K562 (cell line): Measurements from ENCODE around the gene LRRC31. TPM values are rescaled to one million over a fixed set of nuclear protein-coding genes. Genes with fewer than 3 reads are reported as not detected.

ENCODE experiments used
- ATAC-seq: fragments of 200-7000 bp; cut with Tn5 transposase; 3 replicates; pipeline ENCODE4 v1.9.1; 2020; ENCODE audit warnings: moderate library complexity
- BruUV-seq: library from RNA; stranded (reverse); fragments of 400-500 nt; replicated peaks from 2 replicates; lab custom pipeline; 2021; lab: Mats Ljungman, UMichigan
- CTCF ChIA-PET: fragments of 300-600 bp; formaldehyde crosslinking; extraction: SDS; loops from one replicate; lab custom pipeline; 2021; ENCODE audit warnings: low intra/inter-chr PET ratio; lab: Yijun Ruan, JAX
- POLR2A ChIA-PET: fragments of 300-600, 350-650 bp; sonication (Branson Sonifier 250); formaldehyde crosslinking; extraction: SDS; loops from one replicate; lab custom pipeline; 2021; ENCODE audit warnings: antibody characterized with exemption, inconsistent platforms; lab: Yijun Ruan, JAX
- DNase-seq, 4 experiments: peaks; one replicate each; pipeline versions ENCODE4 v3.0.0 to v3.0.0-alpha.2; 2011 to 2018; ENCODE audit warnings: low spot score in 3 of 4, mixed read lengths in 3 of 4; ENCODE audit errors: extremely low read depth in 1 of 4
- FAIRE-seq: peaks from 2 replicates; lab custom pipeline; 2011; peaks lifted over from hg19 to GRCh38; lab: Jason Lieb, UNC
- H2AFZ ChIP-seq: 2 replicates; pipeline ENCODE4 v1.6.0; 2011; ENCODE audit warnings: low read depth, low read length, control low read depth, inconsistent platforms
- H3K27ac ChIP-seq: fragments of 200-600 bp; 3 replicates; pipeline ENCODE4 v1.8.0; 2011; ENCODE audit warnings: low read depth, mild to moderate bottlenecking, control low read depth, inconsistent platforms, low read length, moderate library complexity, mixed read lengths; ENCODE audit errors: extremely low read depth
- H3K27me3 ChIP-seq, 2 experiments: fragments of 300-600 bp in 1 of 2; 2 replicates in 1 of 2; 3 replicates in 1 of 2; pipeline versions ENCODE4 v1.6.0 to v1.8.0; 2011; ENCODE audit warnings: inconsistent platforms in 2 of 2, low read length in 2 of 2, mild to moderate bottlenecking in 1 of 2, mixed read lengths in 1 of 2, moderate library complexity in 1 of 2; ENCODE audit not compliant: control insufficient read depth in 2 of 2, insufficient read depth in 2 of 2
- H3K36me3 ChIP-seq: fragments of 300-600 bp; 3 replicates; pipeline ENCODE4 v1.8.0; 2011; ENCODE audit warnings: mild to moderate bottlenecking, low read length, inconsistent platforms; ENCODE audit not compliant: control insufficient read depth, insufficient read depth
- H3K4me1 ChIP-seq, 2 experiments: fragments of 200-600 bp in 1 of 2; replicated peaks in 1 of 2; 2 replicates in 1 of 2; 3 replicates in 1 of 2; pipeline versions ENCODE4 v1.5.1 to v1.8.0; 2011; ENCODE audit warnings: inconsistent platforms in 2 of 2, low read length in 2 of 2, mild to moderate bottlenecking in 1 of 2, mixed read lengths in 1 of 2, moderate library complexity in 1 of 2; ENCODE audit not compliant: control insufficient read depth in 2 of 2, insufficient read depth in 2 of 2
- H3K4me2 ChIP-seq: 2 replicates; pipeline ENCODE4 v1.6.1; 2011; ENCODE audit warnings: low read length, control low read depth, inconsistent platforms, mixed read lengths; ENCODE audit not compliant: insufficient read depth
- H3K4me3 ChIP-seq: fragments of 200-600 bp; sonication (generic), shearing (Covaris generic); 2 replicates; pipeline ENCODE4 v1.5.1; 2016; ENCODE audit warnings: control low read depth, inconsistent platforms
- H3K79me2 ChIP-seq: fragments of 200-600 bp; 3 replicates; pipeline ENCODE4 v1.8.0; 2011; ENCODE audit warnings: low read length, inconsistent platforms; ENCODE audit not compliant: control insufficient read depth, insufficient read depth
- H3K9ac ChIP-seq, 2 experiments: 2 replicates each; pipeline versions ENCODE4 v1.6.0 to v1.6.1; 2011; ENCODE audit warnings: low read depth in 2 of 2, low read length in 2 of 2, control low read depth in 1 of 2, inconsistent platforms in 1 of 2, mild to moderate bottlenecking in 1 of 2, mixed read lengths in 1 of 2; ENCODE audit not compliant: insufficient read depth in 1 of 2
- H3K9me1 ChIP-seq: one replicate; pipeline ENCODE4 v1.6.0; 2011; ENCODE audit warnings: inconsistent platforms, mild to moderate bottlenecking, low read length, moderate library complexity; ENCODE audit not compliant: control insufficient read depth, insufficient read depth
- H3K9me3 ChIP-seq: replicated peaks from 2 replicates; pipeline ENCODE4 v1.5.1; 2011; ENCODE audit warnings: low read depth, low read length, inconsistent platforms; ENCODE audit not compliant: control insufficient read depth, insufficient read depth
- H4K20me1 ChIP-seq: replicated peaks from 2 replicates; pipeline ENCODE4 v1.6.1; 2011; ENCODE audit warnings: low read length, inconsistent platforms, mixed read lengths; ENCODE audit not compliant: control insufficient read depth, insufficient read depth
- CTCF ChIP-seq, 3 experiments: IDR thresholded peaks in 2 of 3; conservative IDR thresholded peaks in 1 of 3; 2 replicates each; pipeline ENCODE4 v1.5.1; 2011 to 2012; ENCODE audit warnings: low read length in 3 of 3, mild to moderate bottlenecking in 3 of 3, control low read depth in 2 of 3, improper control_type of control experiment in 1 of 3, inconsistent platforms in 1 of 3, low read depth in 1 of 3, mixed read lengths in 1 of 3, moderate library complexity in 1 of 3; ENCODE audit not compliant: insufficient read depth in 2 of 3
- PTTG1 ChIP-seq: fragments of 450-650 bp; IDR thresholded peaks from 2 replicates; pipeline ENCODE4 v1.6.1; 2016; ENCODE audit warnings: low read depth, mild to moderate bottlenecking, missing genetic modification characterization, missing compliant biosample characterization
- RBM22 ChIP-seq: fragments of 200-400 bp; formaldehyde crosslinking; IDR thresholded peaks from 2 replicates; pipeline ENCODE4 v1.6.1; 2018; ENCODE audit warnings: low read length, low read depth; ENCODE audit not compliant: poor library complexity, severe bottlenecking
- RBM34 ChIP-seq: fragments of 200-400 bp; formaldehyde crosslinking; IDR thresholded peaks from 2 replicates; pipeline ENCODE4 v1.6.1; 2018; ENCODE audit warnings: low read length, borderline replicate concordance; ENCODE audit not compliant: insufficient read depth
- USF1 ChIP-seq: sonication (generic); formaldehyde crosslinking; IDR thresholded peaks from 2 replicates; pipeline ENCODE4 v1.9.0; 2022; ENCODE audit warnings: mild to moderate bottlenecking, missing genetic modification reagents
- USF2 ChIP-seq: sonication (generic); formaldehyde crosslinking; IDR thresholded peaks from 2 replicates; pipeline ENCODE4 v1.5.0; 2020; ENCODE audit warnings: missing genetic modification reagents
- ZNF23 ChIP-seq: fragments of 250-450 bp; sonication (Bioruptor Pico); IDR thresholded peaks from 2 replicates; pipeline ENCODE4 v1.4.0; 2020; ENCODE audit warnings: mild to moderate bottlenecking
- ZNF280A ChIP-seq: fragments of 450-650 bp; IDR thresholded peaks from 2 replicates; pipeline ENCODE4 v1.6.1; 2018; ENCODE audit warnings: mild to moderate bottlenecking, low read depth; ENCODE audit not compliant: partially characterized antibody
- ZNF592 ChIP-seq: fragments of 450-650 bp; IDR thresholded peaks from 2 replicates; pipeline ENCODE4 v1.6.1; 2017; ENCODE audit warnings: antibody characterized with exemption, mild to moderate bottlenecking
- WGBS: fragments of 100-300 bp; shearing (Covaris generic); methylation state at CpG from one replicate; pipeline ENCODE4 v1.1.6; 2016; ENCODE audit warnings: low coverage, mixed read lengths; ENCODE audit not compliant: insufficient coverage; ENCODE audit errors: missing lambda C conversion rate; 5-methylcytosine and 5-hydroxymethylcytosine counted together
- in situ Hi-C: fragments of 300-500 bp; cut with MboI; formaldehyde crosslinking; loops from 4 replicates; pipeline ENCODE4 v1.15.0; 2018; ENCODE audit warnings: inconsistent platforms, mixed read lengths
- intact Hi-C: fragments of 100-400 bp; cut with micrococcal nuclease; formaldehyde crosslinking; loops from 2 replicates; pipeline ENCODE4 v1.14.2; 2022
- polyA plus RNA-seq, 8 experiments: library from polyadenylated mRNA; depleted of rRNA in 4 of 8; stranded (reverse) in 5 of 8; unstranded in 3 of 8; fragments of >200 nt; fragmentation: Nextera tagmentation in 2 of 8; fragmentation: Illumina TruSeq in 1 of 8; extraction: Ambion mirVana in 2 of 8; extraction: Trizol in 1 of 8; gene quantifications; 2 replicates each; pipeline versions ENCODE4 v1.2.1 to v1.2.3, GENCODE V29; 2011 to 2014; ENCODE audit warnings: inconsistent platforms in 1 of 8, missing spikeins in 1 of 8
- total RNA-seq, 7 experiments: library from RNA; depleted of rRNA in 6 of 7; stranded (reverse); fragments of >200 nt in 6 of 7; fragmentation: Illumina TruSeq in 2 of 7; extraction: Trizol in 2 of 7; gene quantifications; 2 replicates each; pipeline versions ENCODE4 v1.2.1 to v1.2.3, GENCODE V29; 2011 to 2021; ENCODE audit warnings: low replicate concordance in 1 of 7

LRRC31 gene
- total and polyA plus RNA-seq, 9 of the 15 experiments (the other 6 are each of a cell fraction or from before 2014, with no cell fraction given): not detected

- DNase-seq (no peak), ATAC-seq (peak; percentile 60; the same call in 2 of the 3 replicates), FAIRE-seq (no peak)
- no peak overlapping the region for H3K4me3 ChIP-seq
- no peak overlapping the region for H3K4me2 ChIP-seq
- POLR2A ChIA-PET: no interaction called here
- peak overlapping the region; percentile 5; the same call in 1 of the 2 replicates for H2AFZ ChIP-seq
- in situ Hi-C loops (no loop called here), intact Hi-C loops (no loop called here)
- CTCF ChIA-PET: no interaction called here
- WGBS: 61% methylated on average over 26 of the region's 27 CpGs
- H3K9me3 ChIP-seq: peaks cover 3% of the 10 kb centered on the region
- no peaks in the 10 kb centered on the region for H3K9me1 ChIP-seq
- peaks cover 0 to 4% of the 10 kb centered on the region in 2 experiments; a peak in 1 of 5 replicates for H3K27me3 ChIP-seq
- no peak overlapping the region for H3K9ac ChIP-seq
- no TSS peak for BruUV-seq
- H4K20me1 ChIP-seq: no peaks in the 10 kb centered on the region
- H3K36me3 ChIP-seq: no peaks in the 10 kb centered on the region
- H3K4me1 ChIP-seq: no peaks in the 10 kb centered on the region; a peak in 1 of 5 replicates
- no peaks in the 10 kb centered on the region for H3K79me2 ChIP-seq
- no peak overlapping the region for H3K27ac ChIP-seq
- TF ChIP-seq RBM34 (no peak), USF2 (CRISPR knock-in tag) (0 out of 2 replicates have a peak, but pooled peaks have one; percentile 14), PTTG1 (tag) (no peak), RBM22 (no peak), ZNF23 (CRISPR knock-in tag) (no peak), USF1 (peak; percentile 41; the same call in 1 of the 2 replicates), ZNF280A (no peak), CTCF (IDR thresholded peaks at IDR 0.05 in 2 of 3, conservative IDR thresholded peaks at IDR 0.05 in 1 of 3; ENCODE audit: insufficient read depth in 2 of 3, low read depth in 1 of 3, low read length in 3 of 3) (0 out of 6 replicates have a peak, but pooled peaks of 1 of the 3 experiments have one; percentile 16), ZNF592 (no peak)
These were observed 55.8 kb downstream of the LRRC31 start for GRCh38 chr3:169813757-169814517.
